Fibroblast of lung (primary cell): ENCODE measurements around the gene ADGRB3.

Source experiments
- EZH2 ChIP-seq: IDR thresholded peaks from 2 replicates; pipeline ENCODE4 v1.5.1; 2012; ENCODE audit warnings: low read length, control low read depth, mild to moderate bottlenecking; ENCODE audit errors: missing control alignments
- TF ChIP-seq, protein P1 (sequence below), 2 donors: IDR thresholded peaks in 1 of 2; conservative IDR thresholded peaks in 1 of 2; 1 replicate in 1 of 2; 2 replicates in 1 of 2; pipeline ENCODE4 v1.5.1; 2011 to 2012; ENCODE audit warnings: low read length in 2 of 2, control low read depth in 1 of 2, inconsistent platforms in 1 of 2, low read depth in 1 of 2, mild to moderate bottlenecking in 1 of 2

DNA sequence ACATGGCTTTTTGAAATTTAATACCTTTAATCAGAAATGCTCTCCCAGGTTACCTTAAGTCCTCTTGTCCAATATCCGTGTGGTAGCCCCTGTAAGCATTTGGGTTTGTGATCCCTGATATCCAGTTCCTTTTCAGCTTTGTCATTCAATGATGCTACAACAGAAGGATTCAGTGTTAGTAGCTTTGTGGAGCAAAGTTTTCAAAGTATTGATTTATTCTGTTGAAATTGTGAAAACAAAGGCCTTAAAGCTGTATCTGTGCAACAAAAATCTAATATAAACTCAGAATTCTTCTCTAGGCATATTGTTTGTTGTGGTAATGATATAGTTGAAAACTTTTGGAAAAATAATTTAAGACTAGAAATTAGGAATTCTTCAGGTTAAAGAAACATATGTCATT, 91.9 kb downstream of the ADGRB3 start:
- TF ChIP-seq, protein P1, sequence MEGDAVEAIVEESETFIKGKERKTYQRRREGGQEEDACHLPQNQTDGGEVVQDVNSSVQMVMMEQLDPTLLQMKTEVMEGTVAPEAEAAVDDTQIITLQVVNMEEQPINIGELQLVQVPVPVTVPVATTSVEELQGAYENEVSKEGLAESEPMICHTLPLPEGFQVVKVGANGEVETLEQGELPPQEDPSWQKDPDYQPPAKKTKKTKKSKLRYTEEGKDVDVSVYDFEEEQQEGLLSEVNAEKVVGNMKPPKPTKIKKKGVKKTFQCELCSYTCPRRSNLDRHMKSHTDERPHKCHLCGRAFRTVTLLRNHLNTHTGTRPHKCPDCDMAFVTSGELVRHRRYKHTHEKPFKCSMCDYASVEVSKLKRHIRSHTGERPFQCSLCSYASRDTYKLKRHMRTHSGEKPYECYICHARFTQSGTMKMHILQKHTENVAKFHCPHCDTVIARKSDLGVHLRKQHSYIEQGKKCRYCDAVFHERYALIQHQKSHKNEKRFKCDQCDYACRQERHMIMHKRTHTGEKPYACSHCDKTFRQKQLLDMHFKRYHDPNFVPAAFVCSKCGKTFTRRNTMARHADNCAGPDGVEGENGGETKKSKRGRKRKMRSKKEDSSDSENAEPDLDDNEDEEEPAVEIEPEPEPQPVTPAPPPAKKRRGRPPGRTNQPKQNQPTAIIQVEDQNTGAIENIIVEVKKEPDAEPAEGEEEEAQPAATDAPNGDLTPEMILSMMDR (conservative IDR thresholded peaks at IDR 0.05 in 1 of 2, IDR thresholded peaks at IDR 0.05 in 1 of 2; ENCODE audit: low read depth in 1 of 2, low read length in 2 of 2), result no peak
- TF ChIP-seq EZH2, result no peak
